ENCODE data around the gene ABCC9.

ABCC9 gene

DNA sequence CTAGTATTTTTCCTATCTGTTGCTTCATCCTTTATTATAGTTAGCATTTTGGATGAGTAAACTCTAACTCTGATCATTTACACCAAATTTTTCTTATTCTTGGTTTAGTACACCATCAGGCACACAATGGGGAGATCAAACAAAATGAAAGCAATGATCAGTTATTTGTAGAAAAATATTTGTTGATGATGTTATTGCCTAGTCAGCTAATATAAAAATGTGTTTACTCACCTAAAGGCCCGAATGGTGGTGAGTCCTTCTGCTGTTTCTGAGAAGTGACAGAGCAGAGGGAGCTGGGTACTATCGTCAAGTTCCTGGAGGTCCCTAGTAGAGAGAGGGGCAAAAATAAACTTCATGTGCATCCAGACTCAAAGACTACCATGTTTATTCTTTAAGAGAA is 103.4 kb downstream of the ABCC9 start:
- Histone ChIP-seq H3K9me3 (no peaks in the 10 kb centered on the region), H3K27ac (no peak overlapping the region), H3K36me3 (no peaks in the 10 kb centered on the region), H3K4me1 (ENCODE audit: control insufficient read depth in 1 of 2, insufficient read depth in 1 of 2, low read depth in 1 of 2, low read length in 1 of 2) (no peaks in the 10 kb centered on the region), H3K27me3 (no peaks in the 10 kb centered on the region), H3K4me3 (ENCODE audit: low read depth in 1 of 2, low read length in 1 of 2) (no peak overlapping the region)
- no peak for TF ChIP-seq CTCF (IDR thresholded peaks at IDR 0.05)

GRCh38 chr12:21831791-21832344 is 109.4 kb downstream of the ABCC9 start:
- H3K36me3 ChIP-seq: no peaks in the 10 kb centered on the region
- no peak overlapping the region for H3K27ac ChIP-seq
- no peak overlapping the region for H3K4me3 ChIP-seq (ENCODE audit: low read depth in 1 of 2, low read length in 1 of 2)
- H3K27me3 ChIP-seq: no peaks in the 10 kb centered on the region
- H3K4me1 ChIP-seq (ENCODE audit: control insufficient read depth in 1 of 2, insufficient read depth in 1 of 2, low read depth in 1 of 2, low read length in 1 of 2): no peaks in the 10 kb centered on the region
- TF ChIP-seq CTCF (IDR thresholded peaks at IDR 0.05): no peak
- no peaks in the 10 kb centered on the region for H3K9me3 ChIP-seq

GRCh38 chr12:21828779-21829178 is 112.4 kb downstream of the ABCC9 start:
- H3K36me3 ChIP-seq: no peaks in the 10 kb centered on the region
- no peaks in the 10 kb centered on the region for H3K9me3 ChIP-seq
- H3K27me3 ChIP-seq: no peaks in the 10 kb centered on the region
- TF ChIP-seq CTCF (IDR thresholded peaks at IDR 0.05): no peak
- no peaks in the 10 kb centered on the region for H3K4me1 ChIP-seq (ENCODE audit: control insufficient read depth in 1 of 2, insufficient read depth in 1 of 2, low read depth in 1 of 2, low read length in 1 of 2)
- H3K4me3 ChIP-seq (ENCODE audit: low read depth in 1 of 2, low read length in 1 of 2): no peak overlapping the region
- H3K27ac ChIP-seq: no peak overlapping the region

- Histone ChIP-seq H3K27ac (no peak overlapping the region), H3K4me1 (ENCODE audit: control insufficient read depth in 1 of 2, insufficient read depth in 1 of 2, low read depth in 1 of 2, low read length in 1 of 2) (no peaks in the 10 kb centered on the region), H3K27me3 (no peaks in the 10 kb centered on the region), H3K4me3 (ENCODE audit: low read depth in 1 of 2, low read length in 1 of 2) (no peak overlapping the region), H3K36me3 (no peaks in the 10 kb centered on the region), H3K9me3 (no peaks in the 10 kb centered on the region)
- TF ChIP-seq CTCF (IDR thresholded peaks at IDR 0.05): no peak
Observed at GRCh38 chr12:21828136-21828775, 113.0 kb downstream of the ABCC9 start.

GRCh38 chr12:21827083-21827482 is 114.1 kb downstream of the ABCC9 start:
- no peak overlapping the region for H3K4me3 ChIP-seq (ENCODE audit: low read depth in 1 of 2, low read length in 1 of 2)
- no peaks in the 10 kb centered on the region for H3K4me1 ChIP-seq (ENCODE audit: control insufficient read depth in 1 of 2, insufficient read depth in 1 of 2, low read depth in 1 of 2, low read length in 1 of 2)
- no peak overlapping the region for H3K27ac ChIP-seq
- no peak for TF ChIP-seq CTCF (IDR thresholded peaks at IDR 0.05)
- H3K27me3 ChIP-seq: no peaks in the 10 kb centered on the region
- no peaks in the 10 kb centered on the region for H3K9me3 ChIP-seq
- H3K36me3 ChIP-seq: no peaks in the 10 kb centered on the region

Measured in neutrophil (primary cell).